Measurements from ENCODE around the gene FRMD1. TPM values are rescaled to one million over a fixed set of nuclear protein-coding genes. Genes with fewer than 3 reads are reported as not detected.

The FRMD1 gene
- total and polyA plus RNA-seq, 2 of the 8 experiments (the other 6 are each of a cell fraction or from before 2014, with no cell fraction given) = 0.36 TPM; not detected in 1

GRCh38 chr6:168119539-168119938 lies 40.5 kb upstream of the FRMD1 start (continued):
- no peak for TF ChIP-seq KDM5A (IDR thresholded peaks at IDR 0.05; ENCODE audit: low read length)
